22Rv1 (cell line): ENCODE measurements around the gene CARD11.
"Not testable (repeated sequence)": the region's sequence is repeated elsewhere in the genome, so short reads cannot be mapped to it uniquely, and the experiment has no call there.

ENCODE experiments used
- H3K27ac ChIP-seq: fragments of 450-650 bp; 2 replicates; pipeline ENCODE4 v1.5.1; 2017
- ZFX ChIP-seq: fragments of 450-650 bp; IDR thresholded peaks from 2 replicates; pipeline ENCODE4 v1.6.1; 2017; ENCODE audit warnings: antibody characterized with exemption, borderline replicate concordance
- TF ChIP-seq, protein P1 (sequence below): fragments of 450-650 bp; IDR thresholded peaks from 2 replicates; pipeline ENCODE4 v1.5.1; 2017; ENCODE audit warnings: mild to moderate bottlenecking

The CARD11 gene

DNA sequence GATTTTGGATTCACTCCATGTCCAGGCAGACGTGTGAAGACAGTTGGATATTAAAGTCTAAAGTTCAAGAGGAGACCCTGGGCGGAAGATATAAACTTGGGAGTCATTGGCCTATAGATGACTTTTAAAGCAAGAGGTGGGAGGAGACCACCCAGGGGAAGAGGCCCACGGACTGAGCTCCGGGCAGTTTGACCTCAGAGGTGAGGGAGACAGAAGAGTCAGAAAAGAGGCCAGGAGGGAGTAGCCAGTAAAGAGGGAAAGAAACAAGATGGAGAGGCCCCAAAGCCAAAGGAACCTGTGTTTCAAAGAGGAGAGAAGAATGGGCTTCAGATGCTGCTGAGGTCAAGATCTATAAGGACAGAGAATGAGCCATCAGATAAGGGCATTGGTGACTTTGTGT, 11.4 kb downstream of the CARD11 start:
- TF ChIP-seq, protein P1, sequence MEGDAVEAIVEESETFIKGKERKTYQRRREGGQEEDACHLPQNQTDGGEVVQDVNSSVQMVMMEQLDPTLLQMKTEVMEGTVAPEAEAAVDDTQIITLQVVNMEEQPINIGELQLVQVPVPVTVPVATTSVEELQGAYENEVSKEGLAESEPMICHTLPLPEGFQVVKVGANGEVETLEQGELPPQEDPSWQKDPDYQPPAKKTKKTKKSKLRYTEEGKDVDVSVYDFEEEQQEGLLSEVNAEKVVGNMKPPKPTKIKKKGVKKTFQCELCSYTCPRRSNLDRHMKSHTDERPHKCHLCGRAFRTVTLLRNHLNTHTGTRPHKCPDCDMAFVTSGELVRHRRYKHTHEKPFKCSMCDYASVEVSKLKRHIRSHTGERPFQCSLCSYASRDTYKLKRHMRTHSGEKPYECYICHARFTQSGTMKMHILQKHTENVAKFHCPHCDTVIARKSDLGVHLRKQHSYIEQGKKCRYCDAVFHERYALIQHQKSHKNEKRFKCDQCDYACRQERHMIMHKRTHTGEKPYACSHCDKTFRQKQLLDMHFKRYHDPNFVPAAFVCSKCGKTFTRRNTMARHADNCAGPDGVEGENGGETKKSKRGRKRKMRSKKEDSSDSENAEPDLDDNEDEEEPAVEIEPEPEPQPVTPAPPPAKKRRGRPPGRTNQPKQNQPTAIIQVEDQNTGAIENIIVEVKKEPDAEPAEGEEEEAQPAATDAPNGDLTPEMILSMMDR: no peak
- TF ChIP-seq ZFX: no peak
- H3K27ac ChIP-seq: no peak overlapping the region

DNA sequence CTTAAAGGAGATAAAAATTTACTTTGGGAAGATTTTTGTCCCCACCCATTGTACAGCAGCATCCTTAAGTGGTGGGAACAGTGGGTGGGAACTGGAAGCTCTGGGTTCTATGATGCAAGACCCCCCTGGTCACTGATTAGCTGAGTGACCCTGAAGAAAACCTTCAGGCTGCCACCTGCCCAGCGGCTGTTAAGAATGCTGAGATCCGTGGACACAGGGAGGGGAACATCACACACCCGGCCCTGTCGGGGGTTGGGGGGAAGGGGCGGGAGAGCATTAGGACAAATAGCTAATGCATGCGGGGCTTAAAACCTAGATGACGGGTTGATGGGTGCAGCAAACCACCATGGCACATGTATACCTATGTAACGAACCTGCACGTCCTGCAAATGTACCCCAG, 14.5 kb downstream of the CARD11 start:
- TF ChIP-seq ZFX: no peak
- TF ChIP-seq, protein P1: no peak
- H3K27ac ChIP-seq: no peak overlapping the region

DNA sequence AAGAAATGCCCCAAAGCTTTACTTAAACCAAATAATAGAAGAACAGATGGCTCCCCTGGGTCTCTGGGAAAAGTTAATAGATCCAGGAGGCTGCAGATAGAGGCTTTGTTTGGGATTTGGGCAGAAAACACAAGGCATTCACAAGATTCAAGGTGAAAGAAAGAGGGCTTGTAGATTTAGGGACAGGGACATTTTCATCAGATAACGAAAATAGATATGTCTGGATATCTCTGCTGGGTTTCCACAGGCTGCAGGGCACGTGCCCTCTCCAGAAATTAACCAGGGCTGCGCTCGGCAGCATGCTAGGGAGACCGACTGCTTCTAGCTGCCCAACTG, 14.9 kb downstream of the CARD11 start:
- TF ChIP-seq, protein P1: no peak
- TF ChIP-seq ZFX: no peak
- no peak overlapping the region for H3K27ac ChIP-seq

DNA sequence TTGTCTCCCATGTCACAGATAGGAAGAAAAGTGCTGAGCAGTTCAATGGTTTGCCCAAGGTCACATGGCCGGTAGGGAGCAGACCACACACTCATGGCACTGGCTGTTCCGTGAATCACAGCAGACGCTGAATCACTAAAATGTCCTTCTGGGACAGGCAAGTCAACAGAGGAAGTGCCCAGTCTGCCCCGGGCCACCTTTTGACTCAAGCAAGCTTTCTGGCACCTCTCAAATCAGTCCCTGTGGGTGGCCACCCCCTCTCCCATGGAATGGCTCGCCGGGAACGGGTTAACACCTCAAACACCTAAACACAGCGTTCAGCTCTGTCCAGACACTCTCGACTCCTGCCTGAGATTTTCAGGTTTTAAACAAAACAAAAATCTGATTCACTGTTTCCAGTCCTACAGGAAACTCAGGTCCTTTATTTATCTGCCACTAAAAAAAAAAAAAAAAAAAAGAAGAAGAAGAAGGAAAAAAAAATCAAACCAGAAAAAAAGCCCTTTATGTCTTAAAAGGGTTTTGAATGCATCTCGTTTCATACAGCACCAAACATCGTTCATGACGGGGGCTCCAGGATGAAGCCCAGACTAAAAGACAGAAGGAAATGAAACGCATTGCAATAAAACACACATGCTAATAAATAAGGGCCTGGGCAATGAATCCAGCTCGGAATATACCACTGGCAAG, 15.5 kb downstream of the CARD11 start:
- no peak for TF ChIP-seq ZFX
- TF ChIP-seq, protein P1: no peak
- no peak overlapping the region for H3K27ac ChIP-seq

DNA sequence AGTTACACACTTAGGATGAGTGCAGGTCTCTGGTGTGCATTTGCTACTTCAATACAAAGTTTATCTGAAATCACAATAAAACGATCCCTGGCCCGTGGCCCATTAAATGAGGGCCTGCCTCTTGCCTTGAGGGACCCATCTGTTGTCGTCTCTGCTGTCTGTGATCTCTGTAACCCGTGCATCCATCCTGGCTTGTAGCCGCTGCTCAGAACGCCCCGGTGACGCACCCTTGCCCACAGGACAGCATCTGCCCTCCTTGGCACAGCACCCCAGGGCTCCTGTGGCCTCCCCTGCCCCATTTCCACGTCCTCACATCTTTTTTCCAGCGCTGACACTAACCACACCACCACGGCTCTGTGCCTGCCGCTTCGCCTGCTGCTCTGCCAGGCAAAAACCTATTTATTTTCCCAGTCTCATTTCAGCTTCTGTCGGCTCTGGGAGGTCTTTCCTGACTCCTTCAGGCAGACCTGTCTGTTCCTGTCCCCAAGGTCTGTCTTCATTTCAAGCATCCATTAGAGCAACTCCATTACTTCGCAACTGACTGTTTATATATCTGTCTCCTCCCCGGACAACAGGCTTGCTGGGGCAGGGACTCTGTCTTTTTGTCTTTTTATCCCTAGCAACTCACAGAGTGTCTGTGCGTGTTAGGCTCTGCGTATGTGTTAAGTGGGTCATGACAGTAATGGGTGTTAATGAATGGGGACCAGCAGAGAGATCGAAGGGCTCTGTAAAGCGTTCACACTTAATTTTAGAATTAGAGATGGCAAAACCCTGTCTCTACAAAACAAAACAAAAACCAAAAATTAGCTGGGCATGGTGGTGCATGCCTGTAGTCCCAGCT, 16.4 kb downstream of the CARD11 start:
- TF ChIP-seq, protein P1: no peak
- TF ChIP-seq ZFX: no peak
- H3K27ac ChIP-seq: no peak overlapping the region

DNA sequence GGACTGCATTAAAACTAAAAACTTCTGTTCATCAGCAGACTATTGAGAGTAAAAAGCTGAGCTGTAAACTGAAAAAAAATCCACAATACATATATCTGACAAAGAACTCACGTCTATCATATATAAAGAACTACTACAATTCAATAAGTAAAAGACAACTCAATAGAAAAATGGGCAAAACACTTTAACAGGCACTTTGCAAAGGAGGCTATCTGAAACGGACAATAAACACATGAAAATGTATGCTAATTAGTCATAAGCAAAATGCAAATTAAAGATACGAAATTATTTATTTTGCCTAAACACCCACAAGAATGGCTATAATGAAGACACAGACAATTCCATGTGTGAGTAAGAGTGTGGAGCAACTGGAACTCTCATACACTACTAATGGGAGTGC, 18.1 kb downstream of the CARD11 start:
- no peak overlapping the region for H3K27ac ChIP-seq
- no peak for TF ChIP-seq ZFX
- TF ChIP-seq, protein P1: no peak

DNA sequence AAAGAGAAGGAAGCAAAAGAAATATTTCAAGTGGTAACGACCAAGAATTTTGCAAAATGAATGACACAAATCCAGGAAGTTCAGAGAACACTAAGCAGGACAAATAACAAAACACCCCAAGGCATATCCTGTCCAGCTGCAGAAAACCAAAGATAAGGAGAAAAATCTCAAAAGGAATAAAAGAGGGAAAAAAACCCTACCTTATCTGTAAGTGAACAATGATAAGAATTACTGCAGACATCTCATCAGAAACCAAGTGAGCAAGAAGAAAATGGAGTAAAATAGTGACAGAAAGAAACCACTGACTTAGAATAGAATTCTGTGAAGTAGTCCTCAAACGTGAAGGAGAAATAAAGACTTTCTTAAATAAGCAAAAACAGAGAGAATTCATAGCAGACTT, 21.8 kb downstream of the CARD11 start:
- H3K27ac ChIP-seq: no peak overlapping the region
- TF ChIP-seq, protein P1: no peak
- TF ChIP-seq ZFX: no peak

DNA sequence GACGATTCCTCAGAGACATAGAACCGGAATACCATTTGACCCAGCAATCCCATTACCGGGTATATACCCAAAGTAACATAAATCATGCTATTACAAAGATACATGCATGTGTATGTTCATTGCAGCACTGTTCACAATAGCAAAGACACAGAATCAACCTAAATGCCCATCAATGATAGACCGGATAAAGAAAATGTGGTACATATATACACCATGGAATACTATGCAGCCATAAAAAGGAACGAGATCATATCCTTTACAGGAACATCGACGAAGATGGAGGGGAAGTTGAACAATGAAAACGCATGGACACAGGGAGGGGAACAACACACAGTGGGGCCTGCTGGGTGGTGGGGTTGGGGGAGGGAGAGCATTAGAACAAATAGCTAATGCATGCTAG, 22.4 kb downstream of the CARD11 start:
- not testable (repeated sequence) for H3K27ac ChIP-seq
